ENCODE measurements around the gene RCBTB1. TPM values are rescaled to one million over a fixed set of nuclear protein-coding genes. Genes with fewer than 3 reads are reported as not detected.
"Not testable (repeated sequence)": the region's sequence is repeated elsewhere in the genome, so short reads cannot be mapped to it uniquely, and the experiment has no call there.

The RCBTB1 gene
- total RNA-seq, 1 experiment from 2014 or later = 14.8 TPM

GRCh38 chr13:49566461-49566860 is 18.9 kb downstream of the RCBTB1 start:
- ChIA-PET POLR2A (no interaction called here), CTCF (no interaction called here)
- Histone ChIP-seq H3K27ac (ENCODE audit: low read length) (no peak overlapping the region), H3K9me3 (ENCODE audit: control insufficient read depth, insufficient read depth, low read depth, low read length) (no peaks in the 10 kb centered on the region), H3K27me3 (ENCODE audit: control insufficient read depth, insufficient read depth, low read length) (no peaks in the 10 kb centered on the region), H3K4me3 (ENCODE audit: low read depth in 2 of 2, low read length in 2 of 2) (no peak overlapping the region), H3K36me3 (ENCODE audit: control insufficient read depth, insufficient read depth, low read length) (no peaks in the 10 kb centered on the region), H3K4me1 (ENCODE audit: control insufficient read depth, insufficient read depth, low read length) (no peaks in the 10 kb centered on the region; the same call in 1 of the 2 replicates)
- no peak for DNase-seq (ENCODE audit: low read depth, low spot score)
- intact Hi-C loops (cut with micrococcal nuclease; ENCODE audit: unreplicated experiment) = no loop called here
- ATAC-seq = no peak
- BruUV-seq (replicated peaks) = no TSS peak
- in situ Hi-C loops (cut with HindIII; ENCODE audit: low pct_unique_long_range_greater_than_20kb, low sequenced_read_pairs) = no loop called here
- TF ChIP-seq SIN3A (IDR thresholded peaks at IDR 0.05; ENCODE audit: borderline replicate concordance, insufficient read depth, low read depth, low read length) = no peak
- no peak for TF ChIP-seq REST (IDR thresholded peaks at IDR 0.05; ENCODE audit: insufficient read depth in 1 of 2, low read depth in 2 of 2, low read length in 1 of 2)
- no peak for TF ChIP-seq TCF7L2 (IDR thresholded peaks at IDR 0.05; ENCODE audit: low read depth, low read length)
- TF ChIP-seq CTCF (IDR thresholded peaks at IDR 0.05) = no peak
- no peak for TF ChIP-seq POLR2AphosphoS5 (IDR thresholded peaks at IDR 0.05; ENCODE audit: low read depth, low read length)

- CTCF ChIA-PET; H3K27ac ChIP-seq (ENCODE audit: low read length); intact Hi-C loops (cut with micrococcal nuclease; ENCODE audit: unreplicated experiment); H3K4me3 ChIP-seq (ENCODE audit: low read depth in 2 of 2, low read length in 2 of 2); ATAC-seq; BruUV-seq (replicated peaks); H3K4me1 ChIP-seq (ENCODE audit: control insufficient read depth, insufficient read depth, low read length); in situ Hi-C loops (cut with HindIII; ENCODE audit: low pct_unique_long_range_greater_than_20kb, low sequenced_read_pairs); H3K36me3 ChIP-seq (ENCODE audit: control insufficient read depth, insufficient read depth, low read length); DNase-seq (ENCODE audit: low read depth, low spot score); H3K9me3 ChIP-seq (ENCODE audit: control insufficient read depth, insufficient read depth, low read depth, low read length); POLR2A ChIA-PET; H3K27me3 ChIP-seq (ENCODE audit: control insufficient read depth, insufficient read depth, low read length): not testable (repeated sequence)
Measured at GRCh38 chr13:49565461-49565860, 19.9 kb downstream of the RCBTB1 start.

GRCh38 chr13:49563516-49563915 is 21.8 kb downstream of the RCBTB1 start:
- Histone ChIP-seq H3K4me1 (ENCODE audit: control insufficient read depth, insufficient read depth, low read length) (no peaks in the 10 kb centered on the region), H3K4me3 (ENCODE audit: low read depth in 2 of 2, low read length in 2 of 2) (no peak overlapping the region), H3K36me3 (ENCODE audit: control insufficient read depth, insufficient read depth, low read length) (no peaks in the 10 kb centered on the region), H3K27me3 (ENCODE audit: control insufficient read depth, insufficient read depth, low read length) (no peaks in the 10 kb centered on the region), H3K9me3 (ENCODE audit: control insufficient read depth, insufficient read depth, low read depth, low read length) (no peaks in the 10 kb centered on the region), H3K27ac (ENCODE audit: low read length) (no peak overlapping the region)
- DNase-seq (ENCODE audit: low read depth, low spot score) (no peak), ATAC-seq (no peak)
- ChIA-PET CTCF (no interaction called here), POLR2A (no interaction called here)
- TF ChIP-seq TCF7L2 (IDR thresholded peaks at IDR 0.05; ENCODE audit: low read depth, low read length) (no peak), REST (IDR thresholded peaks at IDR 0.05; ENCODE audit: insufficient read depth in 1 of 2, low read depth in 2 of 2, low read length in 1 of 2) (no peak), SIN3A (IDR thresholded peaks at IDR 0.05; ENCODE audit: borderline replicate concordance, insufficient read depth, low read depth, low read length) (no peak), POLR2AphosphoS5 (IDR thresholded peaks at IDR 0.05; ENCODE audit: low read depth, low read length) (no peak), CTCF (IDR thresholded peaks at IDR 0.05) (no peak)
- intact Hi-C loops (cut with micrococcal nuclease; ENCODE audit: unreplicated experiment) = no loop called here
- BruUV-seq (replicated peaks) = no TSS peak
- in situ Hi-C loops (cut with HindIII; ENCODE audit: low pct_unique_long_range_greater_than_20kb, low sequenced_read_pairs) = no loop called here
